HepG2 (cell line): Measurements from ENCODE around the gene PPP1R9B. TPM values are rescaled to one million over a fixed set of nuclear protein-coding genes. Genes with fewer than 3 reads are reported as not detected.

Source experiments
- FOXK1 ChIP-seq: sonication (generic); formaldehyde crosslinking; IDR thresholded peaks from 2 replicates; pipeline ENCODE4 v1.4.0; 2020; ENCODE audit warnings: low read depth, missing genetic modification reagents, borderline replicate concordance
- IKZF1 ChIP-seq: fragments of 450-650 bp; IDR thresholded peaks from 2 replicates; pipeline ENCODE4 v1.7.1; 2016
- IRF9 ChIP-seq: sonication (generic); formaldehyde crosslinking; IDR thresholded peaks from 2 replicates; pipeline ENCODE4 v1.8.0; 2022; ENCODE audit warnings: missing genetic modification reagents, mild to moderate bottlenecking, borderline replicate concordance
- KLF13 ChIP-seq: sonication (generic); formaldehyde crosslinking; IDR thresholded peaks from 2 replicates; pipeline ENCODE4 v1.4.0; 2020; ENCODE audit warnings: mild to moderate bottlenecking, missing genetic modification reagents
- MTA1 ChIP-seq: sonication (generic); formaldehyde crosslinking; IDR thresholded peaks from 2 replicates; pipeline ENCODE4 v1.4.0; 2020; ENCODE audit warnings: missing genetic modification reagents, mild to moderate bottlenecking, borderline replicate concordance
- SNAPC4 ChIP-seq: sonication (generic); formaldehyde crosslinking; IDR thresholded peaks from 2 replicates; pipeline ENCODE4 v1.4.0; 2020; ENCODE audit warnings: mild to moderate bottlenecking, missing genetic modification reagents
- TGIF2 ChIP-seq: IDR thresholded peaks from 2 replicates; pipeline ENCODE4 v1.6.1; 2016; ENCODE audit warnings: control low read depth, missing compliant biosample characterization
- ZFP62 ChIP-seq: sonication (generic); formaldehyde crosslinking; IDR thresholded peaks from 2 replicates; pipeline ENCODE4 v1.4.0; 2020; ENCODE audit warnings: missing genetic modification reagents
- ZNF136 ChIP-seq: sonication (generic); formaldehyde crosslinking; IDR thresholded peaks from 2 replicates; pipeline ENCODE4 v1.8.1; 2022; ENCODE audit warnings: low read depth, mild to moderate bottlenecking, moderate library complexity, missing genetic modification reagents
- ZNF562 ChIP-seq: sonication (generic); formaldehyde crosslinking; IDR thresholded peaks from 2 replicates; pipeline ENCODE4 v1.8.0; 2022; ENCODE audit warnings: missing genetic modification reagents, borderline replicate concordance
- polyA plus RNA-seq, 8 experiments: library from polyadenylated mRNA; depleted of rRNA in 3 of 8; stranded (reverse) in 7 of 8; unstranded in 1 of 8; fragments of >200 nt; fragmentation: Illumina TruSeq in 4 of 8; extraction: Trizol in 4 of 8; gene quantifications; 2 replicates each; pipeline versions ENCODE4 v1.2.1 to v1.2.3, GENCODE V29; 2011 to 2016; ENCODE audit warnings: low read depth in 4 of 8, missing spikeins in 1 of 8, mixed read lengths in 1 of 8; ENCODE audit not compliant: insufficient read depth in 1 of 8
- total RNA-seq, 5 experiments: library from RNA; depleted of rRNA; stranded (reverse); fragments of >200 nt; fragmentation: Illumina TruSeq; extraction: Trizol; gene quantifications; 2 replicates each; pipeline ENCODE4 v1.2.3, GENCODE V29; 2016; ENCODE audit warnings: low read depth in 1 of 5
- TF ChIP-seq, protein P1 (sequence below): sonication (generic); formaldehyde crosslinking; IDR thresholded peaks from 2 replicates; pipeline ENCODE4 v1.4.0; 2020; ENCODE audit warnings: mild to moderate bottlenecking, missing genetic modification reagents, borderline replicate concordance
- TF ChIP-seq, protein P2 (sequence below): sonication (generic); formaldehyde crosslinking; IDR thresholded peaks from 2 replicates; pipeline ENCODE4 v1.4.0; 2020; ENCODE audit warnings: mild to moderate bottlenecking, missing genetic modification reagents

PPP1R9B gene
- total and polyA plus RNA-seq, 2 of the 13 experiments (the other 11 are each of a cell fraction or from before 2014, with no cell fraction given) = 9.4 to 15.8 TPM

DNA sequence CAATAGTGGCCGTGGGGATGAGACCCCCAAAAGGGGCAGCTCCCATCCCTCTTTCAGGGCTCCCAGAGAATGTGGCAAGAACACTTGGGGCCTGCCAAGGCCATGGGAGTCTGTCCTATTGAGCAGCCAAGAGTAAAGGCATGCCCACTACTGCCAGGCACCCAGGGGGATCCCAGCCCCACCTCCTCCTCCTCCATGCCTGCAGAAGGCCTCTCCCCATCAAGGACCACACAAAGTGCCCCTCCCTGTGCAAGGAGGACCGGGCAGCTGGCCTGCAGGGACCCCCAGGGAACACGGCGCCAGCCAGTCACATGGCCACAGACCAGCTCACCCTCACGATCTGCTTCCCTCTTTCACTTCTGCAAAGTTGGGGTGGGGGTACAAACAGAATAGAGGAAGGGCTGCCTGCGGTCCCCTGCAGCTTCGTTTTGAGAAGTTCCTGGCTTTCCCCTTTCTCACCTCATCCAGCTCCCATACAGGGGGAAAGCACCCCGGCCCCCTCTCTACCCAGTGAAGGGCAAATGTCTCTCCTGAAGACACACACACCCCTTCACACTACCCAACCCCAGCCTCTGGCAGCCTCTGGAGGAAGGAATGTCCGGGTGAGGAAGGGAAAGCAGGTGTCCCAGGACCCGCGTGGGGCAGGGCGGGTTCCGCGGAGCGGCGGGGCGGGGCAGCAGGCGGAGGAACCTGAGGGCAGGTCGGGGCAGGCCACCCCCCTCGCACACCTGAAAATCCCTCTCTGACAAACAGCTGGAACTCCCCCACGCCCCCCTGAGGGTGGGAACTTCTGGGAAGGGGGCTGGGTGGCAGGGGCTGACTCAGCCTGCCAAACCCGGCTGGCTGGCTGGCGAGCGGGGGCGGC lies 2.0 kb downstream of the PPP1R9B start (continued):
- TF ChIP-seq IRF9 (CRISPR knock-in tag) (0 out of 2 replicates have a peak, but pooled peaks have one; percentile 6), MTA1 (CRISPR knock-in tag) (no peak), FOXK1 (CRISPR knock-in tag) (no peak), IKZF1 (no peak), TGIF2 (CRISPR knock-in tag) (peak; percentile 99), ZNF562 (no peak), ZFP62 (CRISPR knock-in tag) (no peak), ZNF136 (no peak), SNAPC4 (no peak), KLF13 (no peak)
- TF ChIP-seq, protein P1, sequence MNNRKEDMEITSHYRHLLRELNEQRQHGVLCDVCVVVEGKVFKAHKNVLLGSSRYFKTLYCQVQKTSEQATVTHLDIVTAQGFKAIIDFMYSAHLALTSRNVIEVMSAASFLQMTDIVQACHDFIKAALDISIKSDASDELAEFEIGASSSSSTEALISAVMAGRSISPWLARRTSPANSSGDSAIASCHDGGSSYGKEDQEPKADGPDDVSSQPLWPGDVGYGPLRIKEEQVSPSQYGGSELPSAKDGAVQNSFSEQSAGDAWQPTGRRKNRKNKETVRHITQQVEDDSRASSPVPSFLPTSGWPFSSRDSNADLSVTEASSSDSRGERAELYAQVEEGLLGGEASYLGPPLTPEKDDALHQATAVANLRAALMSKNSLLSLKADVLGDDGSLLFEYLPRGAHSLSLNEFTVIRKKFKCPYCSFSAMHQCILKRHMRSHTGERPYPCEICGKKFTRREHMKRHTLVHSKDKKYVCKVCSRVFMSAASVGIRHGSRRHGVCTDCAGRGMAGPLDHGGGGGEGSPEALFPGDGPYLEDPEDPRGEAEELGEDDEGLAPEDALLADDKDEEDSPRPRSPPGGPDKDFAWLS (CRISPR knock-in tag) = no peak
- TF ChIP-seq, protein P2, sequence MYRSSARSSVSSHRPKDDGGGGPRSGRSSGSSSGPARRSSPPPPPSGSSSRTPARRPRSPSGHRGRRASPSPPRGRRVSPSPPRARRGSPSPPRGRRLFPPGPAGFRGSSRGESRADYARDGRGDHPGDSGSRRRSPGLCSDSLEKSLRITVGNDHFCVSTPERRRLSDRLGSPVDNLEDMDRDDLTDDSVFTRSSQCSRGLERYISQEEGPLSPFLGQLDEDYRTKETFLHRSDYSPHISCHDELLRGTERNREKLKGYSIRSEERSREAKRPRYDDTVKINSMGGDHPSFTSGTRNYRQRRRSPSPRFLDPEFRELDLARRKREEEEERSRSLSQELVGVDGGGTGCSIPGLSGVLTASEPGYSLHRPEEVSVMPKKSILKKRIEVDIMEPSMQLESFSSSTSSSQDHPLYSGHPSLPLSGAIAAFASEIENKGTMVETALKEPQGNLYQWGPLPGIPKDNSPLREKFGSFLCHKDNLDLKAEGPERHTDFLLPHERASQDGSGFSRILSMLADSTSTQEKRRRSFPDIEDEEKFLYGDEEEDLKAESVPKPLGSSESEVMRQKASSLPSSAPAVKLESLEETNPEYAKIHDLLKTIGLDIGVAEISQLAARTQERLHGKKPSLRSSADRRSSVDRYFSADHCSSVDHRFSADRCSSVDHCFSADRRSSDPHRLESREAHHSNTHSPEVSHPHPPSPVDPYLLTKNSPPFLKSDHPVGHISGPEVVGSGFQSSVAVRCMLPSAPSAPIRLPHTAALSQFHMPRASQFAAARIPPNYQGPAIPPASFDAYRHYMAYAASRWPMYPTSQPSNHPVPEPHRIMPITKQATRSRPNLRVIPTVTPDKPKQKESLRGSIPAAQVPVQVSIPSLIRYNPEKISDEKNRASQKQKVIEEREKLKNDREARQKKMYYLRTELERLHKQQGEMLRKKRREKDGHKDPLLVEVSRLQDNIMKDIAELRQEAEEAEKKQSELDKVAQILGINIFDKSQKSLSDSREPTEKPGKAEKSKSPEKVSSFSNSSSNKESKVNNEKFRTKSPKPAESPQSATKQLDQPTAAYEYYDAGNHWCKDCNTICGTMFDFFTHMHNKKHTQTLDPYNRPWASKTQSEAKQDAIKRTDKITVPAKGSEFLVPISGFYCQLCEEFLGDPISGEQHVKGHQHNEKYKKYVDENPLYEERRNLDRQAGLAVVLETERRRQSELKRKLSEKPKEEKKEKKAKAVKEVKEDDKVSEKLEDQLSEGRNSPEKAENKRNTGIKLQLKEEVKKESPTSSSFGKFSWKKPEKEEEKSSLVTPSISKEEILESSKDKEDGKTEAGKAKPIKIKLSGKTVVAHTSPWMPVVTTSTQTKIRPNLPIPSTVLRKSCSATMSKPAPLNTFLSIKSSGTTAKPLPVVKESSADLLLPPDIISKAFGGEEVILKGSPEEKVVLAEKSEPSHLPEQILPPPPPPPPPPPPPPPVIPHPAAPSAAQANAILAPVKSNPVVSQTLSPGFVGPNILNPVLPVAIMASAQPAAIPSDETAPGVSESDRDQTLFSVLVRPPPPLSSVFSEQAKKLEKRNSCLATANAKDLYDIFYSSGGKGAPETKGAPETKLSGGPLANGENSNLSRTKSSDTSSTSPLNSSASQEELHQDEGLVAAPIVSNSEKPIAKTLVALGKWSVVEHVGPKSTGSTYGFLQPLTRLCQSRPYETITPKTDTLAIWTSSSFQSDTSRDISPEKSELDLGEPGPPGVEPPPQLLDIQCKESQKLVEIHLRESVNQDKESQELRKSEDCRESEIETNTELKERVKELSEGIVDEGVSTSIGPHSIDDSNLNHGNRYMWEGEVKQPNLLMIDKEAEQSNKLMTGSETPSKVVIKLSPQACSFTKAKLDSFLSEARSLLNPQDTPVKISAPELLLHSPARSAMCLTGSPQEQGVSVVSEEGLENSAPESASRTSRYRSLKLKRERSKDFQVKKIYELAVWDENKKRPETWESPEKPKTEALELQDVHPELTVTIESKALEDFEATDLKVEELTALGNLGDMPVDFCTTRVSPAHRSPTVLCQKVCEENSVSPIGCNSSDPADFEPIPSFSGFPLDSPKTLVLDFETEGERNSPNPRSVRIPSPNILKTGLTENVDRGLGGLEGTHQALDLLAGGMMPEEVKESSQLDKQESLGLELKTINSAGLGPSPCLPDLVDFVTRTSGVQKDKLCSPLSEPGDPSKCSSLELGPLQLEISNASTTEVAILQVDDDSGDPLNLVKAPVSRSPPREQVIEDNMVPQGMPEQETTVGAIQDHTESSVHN (CRISPR knock-in tag) = no peak
